ENCODE results near the gene SCN2B. TPM values are rescaled to one million over a fixed set of nuclear protein-coding genes. Genes with fewer than 3 reads are reported as not detected.

The SCN2B gene
- polyA plus RNA-seq, 1 of the 3 experiments (the other 2 are of a cell fraction), result 0.05 TPM

DNA sequence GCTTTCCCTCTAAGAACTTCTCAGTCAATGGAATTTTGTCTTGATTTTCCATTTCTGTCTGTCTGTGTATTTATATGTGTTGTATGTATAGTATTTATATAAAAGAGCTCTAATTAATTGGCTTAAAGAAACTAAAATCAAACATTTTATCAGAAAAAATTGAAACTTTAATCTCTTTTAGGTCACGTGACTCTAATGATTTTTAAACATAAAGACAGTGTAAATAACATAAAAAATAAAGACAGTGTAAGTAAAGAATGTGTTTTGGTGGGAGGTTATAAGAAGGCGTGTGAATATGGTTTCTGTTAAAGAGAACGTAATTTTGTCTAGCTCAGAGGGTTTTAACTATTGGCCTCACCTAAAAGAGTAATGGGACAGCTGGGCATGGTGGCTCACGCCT lies 46.0 kb upstream of the SCN2B start:
- H3K9ac ChIP-seq, result no peak overlapping the region
- WGBS (ENCODE audit: low lambda C conversion rate), result 7% methylated on average over 4 of the region's 4 CpGs
- DNase-seq, result no peak
- H2AFZ ChIP-seq (ENCODE audit: low read depth), result no peak overlapping the region
- H4K20me1 ChIP-seq (ENCODE audit: insufficient read depth), result no peaks in the 10 kb centered on the region
- no peaks in the 10 kb centered on the region; a peak in 1 of 4 replicates for H3K4me1 ChIP-seq (ENCODE audit: control insufficient read depth in 1 of 2, insufficient read depth in 2 of 2, low read depth in 1 of 2, low read length in 1 of 2)
- H3K79me2 ChIP-seq (ENCODE audit: insufficient read depth), result no peaks in the 10 kb centered on the region
- H3K4me2 ChIP-seq, result no peak overlapping the region
- H3F3A ChIP-seq (replicated peaks; ENCODE audit: insufficient read depth), result no peaks in the 10 kb centered on the region
- ChIA-PET POLR2A (no interaction called here), CTCF (no interaction called here)
- peaks cover 31% of the 10 kb centered on the region for H3K27me3 ChIP-seq (ENCODE audit: insufficient read depth)
- TF ChIP-seq TAF1 (IDR thresholded peaks at IDR 0.05; ENCODE audit: borderline replicate concordance, low read depth, low read length) (no peak), FOSL2 (IDR thresholded peaks at IDR 0.05; ENCODE audit: borderline replicate concordance, low read depth) (no peak), RCOR1 (IDR thresholded peaks at IDR 0.05; ENCODE audit: low read length) (no peak), TEAD4 (IDR thresholded peaks at IDR 0.05; ENCODE audit: borderline replicate concordance, insufficient read depth) (no peak), YY1 (IDR thresholded peaks at IDR 0.05; ENCODE audit: low read depth) (no peak), USF1 (IDR thresholded peaks at IDR 0.05; ENCODE audit: borderline replicate concordance, low read depth) (no peak), MXI1 (IDR thresholded peaks at IDR 0.05; ENCODE audit: low read depth, low read length) (no peak), TCF12 (IDR thresholded peaks at IDR 0.05) (no peak), CHD2 (IDR thresholded peaks at IDR 0.05; ENCODE audit: low read length, partially characterized antibody) (no peak), NRF1 (IDR thresholded peaks at IDR 0.05; ENCODE audit: low read depth, low read length) (no peak), MEF2A (IDR thresholded peaks at IDR 0.05; ENCODE audit: borderline replicate concordance, low read depth) (no peak), RXRA (IDR thresholded peaks at IDR 0.05; ENCODE audit: borderline replicate concordance, low read depth) (no peak), SIN3A (IDR thresholded peaks at IDR 0.05; ENCODE audit: borderline replicate concordance, low read depth, low read length) (no peak), NFIC (IDR thresholded peaks at IDR 0.05; ENCODE audit: borderline replicate concordance) (no peak), POLR2AphosphoS5 (IDR thresholded peaks at IDR 0.05; ENCODE audit: low read depth, low read length) (no peak)
- TF ChIP-seq, protein P1, sequence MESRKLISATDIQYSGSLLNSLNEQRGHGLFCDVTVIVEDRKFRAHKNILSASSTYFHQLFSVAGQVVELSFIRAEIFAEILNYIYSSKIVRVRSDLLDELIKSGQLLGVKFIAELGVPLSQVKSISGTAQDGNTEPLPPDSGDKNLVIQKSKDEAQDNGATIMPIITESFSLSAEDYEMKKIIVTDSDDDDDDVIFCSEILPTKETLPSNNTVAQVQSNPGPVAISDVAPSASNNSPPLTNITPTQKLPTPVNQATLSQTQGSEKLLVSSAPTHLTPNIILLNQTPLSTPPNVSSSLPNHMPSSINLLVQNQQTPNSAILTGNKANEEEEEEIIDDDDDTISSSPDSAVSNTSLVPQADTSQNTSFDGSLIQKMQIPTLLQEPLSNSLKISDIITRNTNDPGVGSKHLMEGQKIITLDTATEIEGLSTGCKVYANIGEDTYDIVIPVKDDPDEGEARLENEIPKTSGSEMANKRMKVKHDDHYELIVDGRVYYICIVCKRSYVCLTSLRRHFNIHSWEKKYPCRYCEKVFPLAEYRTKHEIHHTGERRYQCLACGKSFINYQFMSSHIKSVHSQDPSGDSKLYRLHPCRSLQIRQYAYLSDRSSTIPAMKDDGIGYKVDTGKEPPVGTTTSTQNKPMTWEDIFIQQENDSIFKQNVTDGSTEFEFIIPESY (IDR thresholded peaks at IDR 0.05; ENCODE audit: borderline replicate concordance, low read depth), result no peak
- TF ChIP-seq, protein P2, sequence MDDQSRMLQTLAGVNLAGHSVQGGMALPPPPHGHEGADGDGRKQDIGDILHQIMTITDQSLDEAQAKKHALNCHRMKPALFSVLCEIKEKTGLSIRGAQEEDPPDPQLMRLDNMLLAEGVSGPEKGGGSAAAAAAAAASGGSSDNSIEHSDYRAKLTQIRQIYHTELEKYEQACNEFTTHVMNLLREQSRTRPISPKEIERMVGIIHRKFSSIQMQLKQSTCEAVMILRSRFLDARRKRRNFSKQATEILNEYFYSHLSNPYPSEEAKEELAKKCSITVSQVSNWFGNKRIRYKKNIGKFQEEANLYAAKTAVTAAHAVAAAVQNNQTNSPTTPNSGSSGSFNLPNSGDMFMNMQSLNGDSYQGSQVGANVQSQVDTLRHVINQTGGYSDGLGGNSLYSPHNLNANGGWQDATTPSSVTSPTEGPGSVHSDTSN (IDR thresholded peaks at IDR 0.05), result no peak
- TF ChIP-seq, protein P3, sequence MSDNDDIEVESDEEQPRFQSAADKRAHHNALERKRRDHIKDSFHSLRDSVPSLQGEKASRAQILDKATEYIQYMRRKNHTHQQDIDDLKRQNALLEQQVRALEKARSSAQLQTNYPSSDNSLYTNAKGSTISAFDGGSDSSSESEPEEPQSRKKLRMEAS (IDR thresholded peaks at IDR 0.05; ENCODE audit: low read depth), result no peak
- H3K9me2 ChIP-seq, result no peaks in the 10 kb centered on the region
- no peak overlapping the region for H3K4me3 ChIP-seq (ENCODE audit: low read depth in 2 of 2, low read length in 1 of 2)
- H3K9me3 ChIP-seq, result no peaks in the 10 kb centered on the region
- no peaks in the 10 kb centered on the region for H3K36me3 ChIP-seq (replicated peaks in 1 of 2; ENCODE audit: control insufficient read depth in 1 of 2, insufficient read depth in 2 of 2, low read length in 1 of 2)
- no peak overlapping the region for H3K27ac ChIP-seq (ENCODE audit: low read depth in 2 of 2, low read length in 1 of 2)

All from SK-N-SH (cell line).